ENCODE data around the gene CCL27.
A peak's percentile ranks its signal among the peaks of the same experiment; 100 is the strongest.

Gene CCL27

DNA sequence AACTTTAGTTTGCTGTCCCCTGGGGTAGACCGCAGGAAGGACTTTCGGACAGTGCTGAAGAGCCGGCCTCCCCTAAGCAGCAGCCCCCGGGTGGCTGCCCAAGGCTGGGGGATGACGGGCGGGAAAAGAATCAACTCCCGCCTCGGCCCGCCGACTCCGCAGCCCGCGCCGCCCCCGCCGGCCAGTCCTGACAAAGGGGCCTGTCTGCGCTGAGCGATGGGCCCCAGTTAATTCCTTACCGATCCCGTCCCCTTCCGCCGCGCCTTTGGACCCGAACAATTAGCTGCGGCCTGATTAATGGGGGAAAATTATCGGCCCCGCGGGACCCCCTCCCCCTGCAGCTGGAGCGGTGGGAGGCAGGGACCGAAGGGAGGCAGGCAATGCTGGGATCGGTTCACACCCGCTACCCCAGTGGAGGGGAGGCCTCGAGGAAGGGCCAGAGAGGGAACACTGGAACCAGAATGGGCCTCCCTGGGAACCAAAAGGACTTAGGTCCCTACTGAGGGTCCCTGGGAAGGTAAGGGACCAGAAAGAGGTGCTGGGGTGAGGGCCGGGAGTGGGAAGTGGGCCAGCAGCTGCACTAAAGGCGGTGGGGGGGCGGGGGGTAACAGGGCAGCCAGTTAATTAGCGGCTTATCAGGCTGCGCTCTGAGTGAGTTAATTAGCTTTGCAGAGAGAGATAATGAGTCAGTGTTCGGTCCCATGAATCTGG, 37.8 kb downstream of the CCL27 start:
- FAIRE-seq = no peak

GRCh38 chr9:34623374-34624235, 38.9 kb downstream of the CCL27 start:
- FAIRE-seq = no peak
- no peak for DNase-seq (ENCODE audit: insufficient read length, low spot score)
- TF ChIP-seq TAF1 (IDR thresholded peaks at IDR 0.05; ENCODE audit: low read depth, low read length) = no peak
- TF ChIP-seq PAX5 (IDR thresholded peaks at IDR 0.05; ENCODE audit: insufficient read depth, low read length, severe bottlenecking) = no peak
- no peak for TF ChIP-seq POLR2A (IDR thresholded peaks at IDR 0.05; ENCODE audit: low read depth, low read length)
- TF ChIP-seq POLR2AphosphoS5 (IDR thresholded peaks at IDR 0.05; ENCODE audit: low read depth, low read length) = no peak
- no peak for TF ChIP-seq POU2F2 (IDR thresholded peaks at IDR 0.05; ENCODE audit: low read depth, low read length)
- no peak for TF ChIP-seq SPI1 (IDR thresholded peaks at IDR 0.05; ENCODE audit: low read depth, low read length)

More for the DNA sequence above, 37.8 kb downstream of the CCL27 start:
- DNase-seq (ENCODE audit: insufficient read length, low spot score) = no peak
- TF ChIP-seq POLR2A (IDR thresholded peaks at IDR 0.05; ENCODE audit: low read depth, low read length) = no peak
- no peak for TF ChIP-seq POU2F2 (IDR thresholded peaks at IDR 0.05; ENCODE audit: low read depth, low read length)

DNA sequence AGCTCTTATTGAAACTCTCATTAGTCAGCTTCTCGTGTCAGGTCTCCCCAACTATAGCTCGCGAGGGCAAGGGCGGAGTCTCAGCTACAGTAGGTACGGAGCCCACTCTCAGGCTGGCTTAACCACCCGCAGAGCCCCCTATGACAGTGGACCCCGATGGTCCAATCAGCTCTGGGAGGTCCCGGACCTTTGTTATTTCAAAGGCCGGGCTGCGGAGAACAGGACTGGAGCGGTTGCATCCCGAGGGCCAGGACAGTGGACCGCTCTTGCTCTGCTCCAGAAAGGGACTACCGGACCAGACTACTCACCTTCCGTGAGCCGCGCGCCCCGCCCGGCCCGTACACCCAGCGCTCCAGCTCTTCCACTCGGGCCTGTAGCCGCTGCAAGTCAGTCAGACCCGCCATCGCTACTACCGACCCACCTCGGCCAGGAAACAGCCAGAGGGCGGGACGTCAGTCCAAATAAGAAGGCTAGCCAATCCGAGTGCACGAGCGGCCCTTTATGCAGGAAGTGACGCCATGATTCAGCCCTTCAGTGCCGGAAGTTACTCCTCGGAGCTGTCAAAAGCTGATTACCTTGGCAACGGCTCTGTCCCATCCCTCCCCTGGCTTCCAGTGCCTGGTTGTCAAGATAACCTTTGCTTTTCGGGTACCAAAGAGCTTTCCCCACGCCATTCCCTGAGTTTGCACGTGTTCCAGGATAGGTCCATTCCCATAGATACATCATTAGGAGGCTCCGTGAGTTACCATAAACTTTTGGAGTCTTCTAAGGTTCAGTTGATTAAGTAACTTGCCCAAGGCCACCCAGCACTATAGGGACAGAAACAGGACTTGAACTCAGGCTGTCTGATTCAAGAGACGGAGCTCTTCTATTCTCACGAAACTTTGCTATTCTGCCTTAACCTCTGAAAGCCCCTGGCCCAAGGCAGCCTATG, 42.1 kb downstream of the CCL27 start, which contains the start of gene DCTN3:
Gene DCTN3, minus strand, starts transcription at position 435 of the 934 bp plus-strand sequence. Its CDS starts 31 bp downstream, at position 404.
- TF ChIP-seq POLR2A (IDR thresholded peaks at IDR 0.05; ENCODE audit: low read depth, low read length) (peak; percentile 71), TAF1 (IDR thresholded peaks at IDR 0.05; ENCODE audit: low read depth, low read length) (no peak; the same call in 1 of the 2 replicates), SPI1 (IDR thresholded peaks at IDR 0.05; ENCODE audit: low read depth, low read length) (no peak), POU2F2 (IDR thresholded peaks at IDR 0.05; ENCODE audit: low read depth, low read length) (peak; percentile 63; the same call in 1 of the 2 replicates), PAX5 (IDR thresholded peaks at IDR 0.05; ENCODE audit: insufficient read depth, low read length, severe bottlenecking) (no peak), POLR2AphosphoS5 (IDR thresholded peaks at IDR 0.05; ENCODE audit: low read depth, low read length) (peak; percentile 64)
- FAIRE-seq = peak; percentile 98
- DNase-seq (ENCODE audit: insufficient read length, low spot score) = peak; percentile 97

DNA sequence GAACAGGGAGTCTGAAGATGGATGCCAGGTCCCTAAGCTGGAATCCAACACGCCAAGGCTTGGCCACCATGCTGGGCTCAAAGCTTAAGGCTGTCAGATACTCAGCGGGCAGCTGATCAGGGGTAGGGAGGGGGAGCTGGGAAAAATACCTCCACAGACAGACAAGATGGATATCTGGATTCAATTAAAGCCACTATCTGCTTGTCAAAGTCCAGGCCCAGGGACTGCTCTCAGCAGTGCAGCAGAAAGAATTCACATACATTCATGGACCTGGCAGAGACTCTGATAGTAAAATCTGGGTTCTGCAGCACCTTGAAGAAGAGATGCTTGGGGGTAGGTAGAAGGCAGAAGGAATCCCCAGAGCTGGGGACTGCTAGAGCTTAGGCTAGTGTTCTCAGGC, 47.3 kb downstream of the CCL27 start:
- TF ChIP-seq SPI1 (IDR thresholded peaks at IDR 0.05; ENCODE audit: low read depth, low read length) (no peak), POLR2A (IDR thresholded peaks at IDR 0.05; ENCODE audit: low read depth, low read length) (no peak), TAF1 (IDR thresholded peaks at IDR 0.05; ENCODE audit: low read depth, low read length) (no peak), POU2F2 (IDR thresholded peaks at IDR 0.05; ENCODE audit: low read depth, low read length) (no peak), POLR2AphosphoS5 (IDR thresholded peaks at IDR 0.05; ENCODE audit: low read depth, low read length) (no peak), PAX5 (IDR thresholded peaks at IDR 0.05; ENCODE audit: insufficient read depth, low read length, severe bottlenecking) (no peak)
- FAIRE-seq = no peak
- no peak for DNase-seq (ENCODE audit: insufficient read length, low spot score)

- TF ChIP-seq TAF1 (IDR thresholded peaks at IDR 0.05; ENCODE audit: low read depth, low read length) = no peak
- TF ChIP-seq POLR2A (IDR thresholded peaks at IDR 0.05; ENCODE audit: low read depth, low read length) = no peak
- TF ChIP-seq PAX5 (IDR thresholded peaks at IDR 0.05; ENCODE audit: insufficient read depth, low read length, severe bottlenecking) = no peak
- TF ChIP-seq POU2F2 (IDR thresholded peaks at IDR 0.05; ENCODE audit: low read depth, low read length) = no peak
- TF ChIP-seq POLR2AphosphoS5 (IDR thresholded peaks at IDR 0.05; ENCODE audit: low read depth, low read length) = no peak
- no peak for TF ChIP-seq SPI1 (IDR thresholded peaks at IDR 0.05; ENCODE audit: low read depth, low read length)
- peak; percentile 52 for FAIRE-seq
- DNase-seq (ENCODE audit: insufficient read length, low spot score) = no peak
Observed at GRCh38 chr9:34612788-34613390, 49.6 kb downstream of the CCL27 start.

Measured in GM12891 (cell line).